Prostate gland (tissue), 2 donors: ENCODE results near the gene ZNF324.

Source experiments
- CTCF ChIP-seq, 4 experiments: fragments of 200-600 bp in 2 of 4; fragments of 450-650 bp in 2 of 4; sonication (generic) in 2 of 4; IDR thresholded peaks; 1 replicate in 3 of 4; 2 replicates in 1 of 4; pipeline ENCODE4 v1.5.1; 2016 to 2019; ENCODE audit warnings: antibody characterized with exemption in 4 of 4, mild to moderate bottlenecking in 2 of 4, moderate library complexity in 2 of 4
- POLR2A ChIP-seq: fragments of 450-650 bp; IDR thresholded peaks from one replicate; pipeline ENCODE4 v1.6.1; 2016; ENCODE audit warnings: antibody characterized with exemption, mild to moderate bottlenecking
- POLR2AphosphoS5 ChIP-seq: sonication (generic); formaldehyde crosslinking; IDR thresholded peaks from one replicate; pipeline ENCODE4 v1.6.1; 2017; ENCODE audit warnings: antibody characterized with exemption

- TF ChIP-seq POLR2AphosphoS5 (no peak), CTCF (IDR thresholded peaks at IDR 0.05) (no peak), POLR2A (no peak)
Measured at GRCh38 chr19:58456111-58456510, 10.8 kb upstream of the ZNF324 start.
